22Rv1 (cell line): ENCODE data around the gene ZBTB5.

ENCODE experiments used
- ZFX ChIP-seq: fragments of 450-650 bp; IDR thresholded peaks from 2 replicates; pipeline ENCODE4 v1.6.1; 2017; ENCODE audit warnings: antibody characterized with exemption, borderline replicate concordance
- TF ChIP-seq, protein P1 (sequence below): fragments of 450-650 bp; IDR thresholded peaks from 2 replicates; pipeline ENCODE4 v1.5.1; 2017; ENCODE audit warnings: mild to moderate bottlenecking

GRCh38 chr9:37454238-37454637, 11.0 kb downstream of the ZBTB5 start:
- TF ChIP-seq, protein P1, sequence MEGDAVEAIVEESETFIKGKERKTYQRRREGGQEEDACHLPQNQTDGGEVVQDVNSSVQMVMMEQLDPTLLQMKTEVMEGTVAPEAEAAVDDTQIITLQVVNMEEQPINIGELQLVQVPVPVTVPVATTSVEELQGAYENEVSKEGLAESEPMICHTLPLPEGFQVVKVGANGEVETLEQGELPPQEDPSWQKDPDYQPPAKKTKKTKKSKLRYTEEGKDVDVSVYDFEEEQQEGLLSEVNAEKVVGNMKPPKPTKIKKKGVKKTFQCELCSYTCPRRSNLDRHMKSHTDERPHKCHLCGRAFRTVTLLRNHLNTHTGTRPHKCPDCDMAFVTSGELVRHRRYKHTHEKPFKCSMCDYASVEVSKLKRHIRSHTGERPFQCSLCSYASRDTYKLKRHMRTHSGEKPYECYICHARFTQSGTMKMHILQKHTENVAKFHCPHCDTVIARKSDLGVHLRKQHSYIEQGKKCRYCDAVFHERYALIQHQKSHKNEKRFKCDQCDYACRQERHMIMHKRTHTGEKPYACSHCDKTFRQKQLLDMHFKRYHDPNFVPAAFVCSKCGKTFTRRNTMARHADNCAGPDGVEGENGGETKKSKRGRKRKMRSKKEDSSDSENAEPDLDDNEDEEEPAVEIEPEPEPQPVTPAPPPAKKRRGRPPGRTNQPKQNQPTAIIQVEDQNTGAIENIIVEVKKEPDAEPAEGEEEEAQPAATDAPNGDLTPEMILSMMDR, result no peak
- TF ChIP-seq ZFX, result no peak
